Transverse colon (tissue), 4 donors: Measurements from ENCODE around the gene MINDY1.

ENCODE experiments used
- CTCF ChIP-seq, 5 experiments: fragments of 200-600 bp in 3 of 5; fragments of 450-650 bp in 2 of 5; sonication (generic) in 3 of 5; IDR thresholded peaks; 1 replicate in 2 of 5; 2 replicates in 3 of 5; pipeline ENCODE4 v1.5.1; 2016 to 2017; ENCODE audit warnings: antibody characterized with exemption in 5 of 5, inconsistent platforms in 3 of 5, mild to moderate bottlenecking in 2 of 5, moderate library complexity in 1 of 5
- EP300 ChIP-seq: sonication (generic); formaldehyde crosslinking; IDR thresholded peaks from one replicate; pipeline ENCODE4 v1.6.1; 2017; ENCODE audit warnings: antibody characterized with exemption, low read depth
- POLR2A ChIP-seq: fragments of 450-650 bp; IDR thresholded peaks from one replicate; pipeline ENCODE4 v1.6.1; 2016; ENCODE audit warnings: antibody characterized with exemption, mild to moderate bottlenecking, moderate library complexity
- POLR2AphosphoS5 ChIP-seq, 3 donors: sonication (generic); formaldehyde crosslinking; IDR thresholded peaks; one replicate each; pipeline ENCODE4 v1.6.1; 2016; ENCODE audit warnings: antibody characterized with exemption in 3 of 3

- TF ChIP-seq POLR2A (no peak), CTCF (IDR thresholded peaks at IDR 0.05) (no peak), EP300 (no peak), POLR2AphosphoS5 (IDR thresholded peaks at IDR 0.05) (no peak)
These were observed 19.8 kb upstream of the MINDY1 start for GRCh38 chr1:151026460-151026859.
